Uterus (tissue), 2 donors: ENCODE data around the gene CTSO.

Experiments used
- CTCF ChIP-seq, 4 experiments: fragments of 200-600 bp in 2 of 4; fragments of 450-650 bp in 2 of 4; sonication (generic) in 2 of 4; IDR thresholded peaks; one replicate each; pipeline ENCODE4 v1.5.1; 2016 to 2019; ENCODE audit warnings: antibody characterized with exemption in 4 of 4, mild to moderate bottlenecking in 2 of 4, moderate library complexity in 1 of 4
- POLR2A ChIP-seq, 2 donors: fragments of 450-650 bp; IDR thresholded peaks; one replicate each; pipeline ENCODE4 v1.6.1; 2016; ENCODE audit warnings: antibody characterized with exemption in 2 of 2, mild to moderate bottlenecking in 1 of 2, moderate library complexity in 1 of 2

GRCh38 chr4:155954118-155954685, 536 bp upstream of the CTSO start:
- TF ChIP-seq POLR2A (IDR thresholded peaks at IDR 0.05) (no peak), CTCF (IDR thresholded peaks at IDR 0.05) (no peak)
